Stimulated activated effector memory CD8-positive, alpha-beta T cell treated with anti-CD3 and anti-CD28 coated beads, Interleukin-12 subunit alpha, Interleukin-12 subunit beta, amount 100 ng/mL, for 72 hours (primary cell): ENCODE data around the gene HOXB9.

Source experiments
- ATAC-seq: fragments of 150-1000 bp; cut with Tn5 transposase; 2 replicates; pipeline ENCODE4 v1.10.0; 2021
- DNase-seq, 2 donors: peaks; one replicate each; pipeline ENCODE4 v3.0.0; 2021 to 2022; ENCODE audit warnings: low spot score in 2 of 2
- H3K27ac Mint-ChIP-seq: one replicate; pipeline ENCODE4 v1.8.0; 2022; ENCODE audit warnings: mild to moderate bottlenecking, mixed read lengths
- H3K36me3 Mint-ChIP-seq: one replicate; pipeline ENCODE4 v1.8.0; 2022; ENCODE audit warnings: mild to moderate bottlenecking, mixed read lengths
- H3K4me1 Mint-ChIP-seq: one replicate; pipeline ENCODE4 v1.8.0; 2022; ENCODE audit warnings: mixed read lengths
- H3K4me3 Mint-ChIP-seq: one replicate; pipeline ENCODE4 v1.8.0; 2022; ENCODE audit warnings: mild to moderate bottlenecking, mixed read lengths
- H3K9me3 Mint-ChIP-seq: one replicate; pipeline ENCODE4 v1.8.0; 2022; ENCODE audit warnings: mixed read lengths

HOXB9 gene

DNA sequence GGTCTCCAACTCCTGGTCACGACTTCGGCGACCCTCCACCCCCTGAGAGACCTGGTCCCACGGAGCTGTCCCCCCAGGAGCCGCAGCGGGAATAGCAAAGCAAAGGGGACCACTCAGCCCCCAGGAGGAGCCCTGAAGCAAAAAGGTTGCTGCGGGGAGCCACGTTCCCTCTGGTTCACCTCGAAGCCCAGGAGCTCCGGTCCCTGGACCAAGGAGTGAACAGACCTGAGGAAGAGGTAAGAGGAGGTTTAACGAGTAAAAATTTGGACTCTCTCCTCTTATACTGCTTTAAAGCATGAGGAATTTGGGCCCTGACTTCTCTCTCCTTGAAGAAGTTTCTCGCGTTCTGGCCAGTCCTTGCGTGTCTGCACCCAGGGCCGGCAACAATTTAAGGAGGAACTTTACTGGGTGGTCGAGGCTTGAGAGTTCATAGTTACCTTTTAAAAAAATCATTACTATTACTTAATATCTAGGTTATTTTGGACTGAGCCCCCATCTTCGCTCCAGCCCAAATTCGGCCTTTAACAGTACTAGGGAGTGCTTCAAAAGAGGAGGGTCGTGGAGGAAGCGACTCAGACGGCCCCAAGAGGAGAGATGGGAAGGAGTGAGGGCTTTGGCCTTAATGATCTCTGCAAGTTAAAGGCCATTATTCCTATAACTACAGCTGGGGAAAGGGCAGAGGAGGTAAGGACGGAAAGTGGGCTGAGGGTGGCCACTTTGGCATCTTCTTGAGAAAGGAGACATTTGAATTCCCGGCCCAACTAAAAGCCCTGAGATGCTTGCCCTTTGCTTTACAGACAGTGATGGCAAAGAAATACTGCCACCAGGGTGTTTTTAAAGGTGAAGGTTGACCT, 16.9 kb upstream of the HOXB9 start:
- no peak overlapping the region for H3K4me3 Mint-ChIP-seq
- ATAC-seq, result no peak
- peaks cover 31% of the 10 kb centered on the region for H3K4me1 Mint-ChIP-seq
- H3K9me3 Mint-ChIP-seq, result no peaks in the 10 kb centered on the region
- no peaks in the 10 kb centered on the region for H3K36me3 Mint-ChIP-seq
- DNase-seq, result no peak
- no peak overlapping the region for H3K27ac Mint-ChIP-seq

DNA sequence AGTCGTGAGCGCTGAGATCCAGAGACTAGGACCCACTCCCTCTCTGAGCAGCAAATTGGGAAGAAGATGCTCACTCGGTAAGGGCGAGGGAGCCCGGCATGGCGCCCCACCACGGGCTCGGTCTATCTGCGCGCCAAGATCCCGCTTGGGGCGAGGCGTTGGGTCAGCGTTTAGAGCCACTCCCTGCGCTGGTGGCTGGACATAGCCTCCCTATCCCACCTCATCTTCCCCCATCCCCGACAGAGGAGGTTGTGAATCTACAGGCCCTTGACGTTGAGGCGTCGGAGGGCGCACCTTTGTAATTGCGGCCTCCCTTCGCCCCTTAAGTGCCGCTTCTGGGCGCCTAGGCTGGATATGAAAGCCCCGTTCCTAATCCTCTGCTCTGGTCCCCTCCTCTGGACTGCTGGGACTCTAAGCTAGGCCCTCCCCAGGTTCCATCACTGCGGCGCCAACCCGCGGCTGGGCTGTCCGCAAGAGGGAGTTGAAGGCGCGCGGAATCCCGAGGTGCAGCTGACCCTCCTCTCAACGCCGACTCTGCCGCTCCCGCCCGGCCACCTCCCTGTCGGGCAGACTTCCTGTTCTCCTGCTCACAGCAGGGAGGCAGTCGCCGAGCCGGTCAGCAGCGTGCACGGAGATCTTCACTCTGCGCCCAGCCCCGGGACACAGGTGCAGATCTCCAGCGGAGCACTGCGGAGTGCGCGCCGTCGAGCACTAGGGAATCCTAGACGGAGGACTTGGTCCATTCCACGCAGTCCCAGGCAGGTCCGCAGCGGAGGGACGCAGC, 16.1 kb upstream of the HOXB9 start:
- peak overlapping the region; percentile 30 for H3K4me3 Mint-ChIP-seq
- no peaks in the 10 kb centered on the region for H3K36me3 Mint-ChIP-seq
- DNase-seq (no peak), ATAC-seq (no peak)
- H3K27ac Mint-ChIP-seq, result no peak overlapping the region
- H3K9me3 Mint-ChIP-seq, result no peaks in the 10 kb centered on the region
- H3K4me1 Mint-ChIP-seq, result peaks cover 23% of the 10 kb centered on the region

DNA sequence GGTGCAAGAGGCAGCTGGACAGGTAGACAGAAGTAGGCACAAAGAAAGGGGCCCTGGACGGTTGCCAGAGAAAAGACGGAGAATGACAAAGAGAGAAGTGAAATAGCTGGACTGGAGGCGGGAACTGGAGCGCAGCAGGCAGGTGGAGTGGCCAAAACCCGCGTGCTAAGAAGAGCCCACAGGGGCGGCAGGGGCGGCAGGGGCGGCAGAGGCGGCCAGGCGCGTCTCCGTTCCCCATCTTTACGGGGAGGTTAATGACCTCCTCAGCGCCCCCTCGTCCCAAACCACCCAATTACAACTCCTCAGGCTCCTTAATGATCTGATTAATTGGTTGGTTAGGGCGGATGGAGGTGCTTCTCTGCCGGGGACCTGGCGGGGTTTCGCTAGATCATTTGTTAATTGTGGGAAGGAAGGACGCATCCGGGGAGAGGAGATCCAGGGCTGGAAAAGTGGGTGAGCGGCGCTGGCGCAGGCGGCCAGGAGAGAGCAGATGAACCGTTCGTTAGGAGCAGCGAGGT, 15.4 kb upstream of the HOXB9 start:
- no peak overlapping the region for H3K27ac Mint-ChIP-seq
- ATAC-seq (no peak), DNase-seq (no peak)
- peak overlapping the region; percentile 30 for H3K4me3 Mint-ChIP-seq
- H3K4me1 Mint-ChIP-seq, result peaks cover 22% of the 10 kb centered on the region
- no peaks in the 10 kb centered on the region for H3K36me3 Mint-ChIP-seq
- no peaks in the 10 kb centered on the region for H3K9me3 Mint-ChIP-seq

DNA sequence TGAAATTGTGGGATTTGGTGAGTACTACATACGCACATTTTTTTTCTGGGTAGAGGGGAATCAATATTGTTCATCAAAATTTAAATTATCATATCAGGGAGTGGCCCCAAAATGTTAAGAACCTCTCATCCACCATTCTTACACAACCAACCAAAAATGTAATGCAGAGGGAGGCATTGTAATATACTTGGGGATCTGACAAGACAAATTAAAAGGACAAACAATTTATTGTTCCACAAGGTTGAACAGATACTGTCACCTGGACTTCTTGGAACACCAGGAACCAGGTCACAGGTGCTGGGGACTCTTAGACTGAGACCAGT, 14.7 kb upstream of the HOXB9 start:
- ATAC-seq (no peak), DNase-seq (no peak)
- Mint-ChIP-seq H3K27ac (no peak overlapping the region), H3K9me3 (no peaks in the 10 kb centered on the region), H3K4me3 (no peak overlapping the region), H3K4me1 (peaks cover 18% of the 10 kb centered on the region), H3K36me3 (no peaks in the 10 kb centered on the region)

DNA sequence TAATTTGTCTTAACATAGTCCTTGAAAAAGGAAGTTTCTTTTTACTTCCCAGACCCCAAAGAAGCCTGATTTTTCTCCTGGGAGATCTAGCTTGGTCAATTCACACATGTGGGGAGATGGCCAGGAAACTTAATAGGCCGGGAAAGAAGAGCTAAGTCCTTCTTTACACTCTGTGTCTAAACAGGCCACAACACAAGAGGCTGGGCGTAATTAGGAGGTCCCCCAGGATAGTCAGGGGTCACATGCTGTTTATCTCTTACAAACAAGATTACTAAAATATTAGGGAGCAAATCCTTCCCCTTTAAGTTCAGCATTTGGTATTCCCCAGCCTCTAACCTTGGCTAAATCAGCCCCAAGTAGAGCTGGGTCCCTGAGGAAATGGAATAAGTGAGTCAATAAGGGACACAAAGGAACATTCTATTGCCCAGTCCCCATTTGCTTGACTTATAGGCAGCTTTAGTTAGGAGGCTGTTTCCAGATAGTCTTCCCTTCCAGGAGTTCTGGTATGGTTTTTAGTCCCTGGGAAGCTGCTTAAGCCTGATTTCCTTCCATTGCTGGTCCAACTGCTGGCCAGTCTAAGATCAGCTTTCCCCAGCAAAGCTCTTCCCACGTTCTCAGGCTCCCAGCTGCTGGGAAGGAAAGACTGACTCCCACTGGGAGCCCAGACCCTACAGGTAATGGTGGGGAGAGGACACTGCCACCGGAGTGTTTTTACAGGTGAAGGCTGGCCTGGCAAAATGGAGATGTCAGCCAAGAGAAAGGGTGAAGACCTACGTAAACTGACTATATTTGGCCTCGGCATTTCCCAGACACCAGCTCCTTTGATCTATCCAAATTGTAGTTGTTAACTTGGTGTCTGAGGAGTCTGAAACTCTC, 14.1 kb upstream of the HOXB9 start:
- Mint-ChIP-seq H3K27ac (no peak overlapping the region), H3K4me1 (peaks cover 16% of the 10 kb centered on the region), H3K9me3 (no peaks in the 10 kb centered on the region), H3K36me3 (no peaks in the 10 kb centered on the region), H3K4me3 (no peak overlapping the region)
- ATAC-seq, result no peak
- no peak for DNase-seq

DNA sequence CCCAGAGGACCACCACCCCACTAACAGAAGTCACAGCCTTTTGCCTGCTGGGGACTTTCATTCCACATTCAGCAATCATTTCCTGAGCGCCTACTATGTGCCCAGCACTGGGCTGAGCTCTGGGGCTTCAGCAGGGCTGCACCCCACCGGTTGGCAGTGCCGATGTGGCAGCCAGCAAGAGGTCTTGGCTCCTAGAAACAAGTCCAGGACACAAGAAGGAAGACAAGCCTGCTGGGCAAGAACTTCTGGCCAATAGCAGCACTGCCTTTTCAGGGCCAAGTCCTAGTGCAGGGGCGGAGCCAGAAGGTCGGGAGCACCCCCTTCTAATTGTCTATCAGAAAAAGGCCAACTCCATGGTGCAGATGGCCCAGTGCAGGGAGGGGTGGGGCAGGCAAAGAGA, 13.0 kb upstream of the HOXB9 start:
- H3K27ac Mint-ChIP-seq, result no peak overlapping the region

DNA sequence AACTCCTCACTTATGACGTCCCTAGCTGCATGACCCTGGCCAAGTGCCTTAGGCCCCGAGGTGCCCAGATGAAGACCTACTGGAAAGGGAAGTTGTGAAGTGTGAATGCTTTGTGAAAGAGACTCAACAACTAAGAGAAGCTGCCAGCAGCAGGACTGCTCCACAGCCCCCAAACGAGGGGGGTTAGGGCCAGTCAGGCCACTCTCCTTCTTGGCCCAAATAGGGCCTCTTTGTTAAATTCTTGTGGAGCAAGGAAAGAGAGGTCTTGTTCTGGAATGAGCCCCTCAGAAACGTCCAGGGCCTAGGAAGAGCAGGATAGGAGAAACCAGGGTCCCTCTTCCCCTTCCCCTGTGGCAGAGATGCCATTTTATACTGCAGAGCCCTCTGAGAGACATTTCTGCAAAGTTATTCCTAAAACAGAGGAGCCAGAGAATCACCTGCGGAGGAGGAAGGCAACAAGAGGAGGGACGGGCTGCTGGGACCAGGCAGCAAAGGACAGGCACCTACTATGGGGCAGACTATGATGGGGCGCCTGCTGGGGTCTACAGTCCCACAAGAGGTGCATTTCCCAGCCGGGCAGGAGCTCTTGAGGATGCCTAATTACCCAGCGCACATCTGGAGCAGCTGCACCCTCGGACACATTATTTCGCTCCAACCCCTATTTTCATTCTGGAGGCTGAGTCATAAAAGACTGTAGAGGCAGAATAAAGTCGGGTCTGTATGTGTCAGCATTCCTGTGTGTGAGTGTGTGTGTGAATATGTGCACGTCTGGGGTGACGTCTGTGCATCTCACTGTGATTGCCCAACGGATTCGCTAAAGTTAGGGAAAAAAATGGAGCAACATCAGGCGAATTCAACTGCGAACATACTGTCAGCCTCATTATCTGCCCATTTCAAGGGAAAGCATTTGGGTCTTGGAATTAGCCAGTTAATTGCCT, 11.4 kb upstream of the HOXB9 start:
- peaks cover 5% of the 10 kb centered on the region for H3K36me3 Mint-ChIP-seq
- peak; percentile 27 for ATAC-seq

More for the DNA sequence above, 13.0 kb upstream of the HOXB9 start:
- no peak for DNase-seq
- ATAC-seq, result no peak
- Mint-ChIP-seq H3K4me3 (no peak overlapping the region), H3K9me3 (no peaks in the 10 kb centered on the region), H3K36me3 (peaks cover 5% of the 10 kb centered on the region), H3K4me1 (peaks cover 16% of the 10 kb centered on the region)

DNA sequence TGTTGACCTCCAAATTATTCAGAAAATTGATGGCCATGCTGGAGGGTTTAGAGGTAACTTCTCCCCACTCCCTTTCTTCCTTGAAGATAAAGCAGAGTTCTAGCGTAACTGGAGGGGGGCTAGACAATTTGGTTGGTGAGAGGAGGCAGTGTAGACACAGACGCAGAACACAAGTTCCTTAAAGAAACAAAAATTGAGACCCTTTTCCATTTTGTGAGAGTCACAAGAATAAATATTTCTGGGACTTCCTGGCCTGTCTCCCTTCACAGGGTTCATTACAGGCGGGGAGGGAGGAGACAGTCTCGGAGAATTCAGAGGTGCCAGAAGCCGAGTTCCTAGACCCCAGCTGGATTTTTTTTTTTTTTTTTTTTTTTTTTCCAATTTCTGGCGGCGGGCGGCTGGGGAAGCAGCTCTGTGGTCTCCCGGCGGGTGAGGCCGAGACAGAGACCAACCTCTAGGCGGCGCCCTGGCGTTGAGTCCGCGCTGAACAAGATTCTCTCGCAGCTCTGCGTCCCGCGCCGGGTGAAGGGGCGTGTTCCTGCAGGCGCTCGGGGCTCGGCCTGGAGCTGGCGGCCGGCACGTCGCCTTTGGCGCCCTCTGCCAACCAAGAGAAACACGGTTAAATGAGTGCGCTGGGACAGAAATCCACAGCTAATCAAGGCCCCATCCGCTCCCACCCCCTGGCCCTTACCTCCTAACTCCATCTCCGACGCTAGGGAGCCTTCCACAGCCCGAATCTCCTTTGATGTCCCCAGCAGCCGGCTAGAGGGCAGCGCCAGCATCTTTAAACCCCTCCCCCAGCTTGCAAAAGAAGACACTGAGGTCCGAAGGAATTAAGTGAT, 10.2 kb upstream of the HOXB9 start:
- Mint-ChIP-seq H3K27ac (no peak overlapping the region), H3K9me3 (no peaks in the 10 kb centered on the region), H3K4me3 (peak overlapping the region; percentile 25)

More for the DNA sequence above, 11.4 kb upstream of the HOXB9 start:
- Mint-ChIP-seq H3K9me3 (no peaks in the 10 kb centered on the region), H3K4me1 (peaks cover 20% of the 10 kb centered on the region), H3K4me3 (peak overlapping the region; percentile 25), H3K27ac (no peak overlapping the region)
- DNase-seq, result no peak

DNA sequence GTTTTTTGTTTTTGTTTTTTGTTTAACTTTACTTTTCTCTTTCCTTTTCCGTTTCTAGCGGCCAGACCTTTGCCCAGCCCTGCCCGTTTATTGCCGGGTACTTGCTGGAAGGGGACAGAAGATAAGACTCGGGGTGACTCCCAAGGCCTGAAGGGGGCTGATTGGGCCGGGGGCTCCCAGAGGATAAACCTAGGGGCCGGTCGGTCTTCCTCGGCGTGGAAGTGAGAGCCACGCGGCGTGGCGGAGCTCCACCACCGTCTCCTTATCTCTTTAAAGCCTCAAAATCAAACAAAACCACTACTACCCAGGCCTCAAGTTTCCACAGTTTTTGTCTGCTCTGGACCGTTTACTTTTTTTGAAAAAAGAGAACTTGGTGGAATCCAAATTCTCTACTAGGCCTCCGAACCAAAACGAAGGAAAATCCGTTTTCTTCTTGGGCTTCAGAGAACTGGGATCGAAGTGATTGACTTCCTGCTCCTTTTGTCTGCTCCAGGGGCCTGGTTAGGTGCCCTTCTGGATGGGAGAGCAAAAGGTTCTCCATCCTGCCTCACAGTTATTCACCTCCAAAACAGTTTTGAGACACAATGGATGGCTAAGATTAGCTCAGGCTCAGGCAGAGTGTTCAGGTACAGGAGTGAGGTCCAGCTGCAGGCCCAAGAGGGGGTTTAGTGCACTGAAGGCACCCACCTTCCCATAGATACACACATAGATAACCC, 8.5 kb upstream of the HOXB9 start:
- ATAC-seq, result no peak
- peaks cover 14% of the 10 kb centered on the region for H3K4me1 Mint-ChIP-seq
- peak overlapping the region; percentile 61 for H3K4me3 Mint-ChIP-seq

More for the DNA sequence above, 10.2 kb upstream of the HOXB9 start:
- Mint-ChIP-seq H3K36me3 (peaks cover 5% of the 10 kb centered on the region), H3K4me1 (peaks cover 17% of the 10 kb centered on the region)
- DNase-seq (peak; percentile 67 to 84), ATAC-seq (peak; percentile 83)

DNA sequence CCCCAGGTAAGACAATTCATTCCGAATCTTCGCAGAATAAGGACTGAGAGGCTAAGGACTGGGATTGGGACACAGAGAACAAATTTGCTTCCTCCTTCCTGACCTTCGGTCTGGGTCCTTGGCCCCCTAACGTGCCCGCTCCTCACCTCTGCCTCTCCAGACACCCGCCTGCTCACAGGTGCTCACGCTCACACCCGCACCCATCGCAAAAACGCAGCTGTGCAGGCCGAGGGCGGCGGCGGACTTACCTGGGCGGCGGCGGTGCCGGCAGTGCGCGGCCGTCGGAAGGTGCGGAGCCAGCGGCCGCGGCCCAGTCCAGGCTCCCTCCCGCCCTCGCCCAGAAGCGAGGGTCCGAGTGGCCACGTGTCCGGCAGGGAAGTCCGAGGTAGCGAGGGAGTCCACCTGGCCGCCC, 7.1 kb upstream of the HOXB9 start:
- H3K4me1 Mint-ChIP-seq, result peaks cover 14% of the 10 kb centered on the region
- H3K36me3 Mint-ChIP-seq, result peaks cover 5% of the 10 kb centered on the region
- no peaks in the 10 kb centered on the region for H3K9me3 Mint-ChIP-seq
- no peak overlapping the region for H3K27ac Mint-ChIP-seq
- DNase-seq (no peak), ATAC-seq (no peak)
- H3K4me3 Mint-ChIP-seq, result peak overlapping the region; percentile 61

More for the DNA sequence above, 8.5 kb upstream of the HOXB9 start:
- H3K36me3 Mint-ChIP-seq, result peaks cover 5% of the 10 kb centered on the region
- no peaks in the 10 kb centered on the region for H3K9me3 Mint-ChIP-seq
- DNase-seq, result no peak
- no peak overlapping the region for H3K27ac Mint-ChIP-seq

DNA sequence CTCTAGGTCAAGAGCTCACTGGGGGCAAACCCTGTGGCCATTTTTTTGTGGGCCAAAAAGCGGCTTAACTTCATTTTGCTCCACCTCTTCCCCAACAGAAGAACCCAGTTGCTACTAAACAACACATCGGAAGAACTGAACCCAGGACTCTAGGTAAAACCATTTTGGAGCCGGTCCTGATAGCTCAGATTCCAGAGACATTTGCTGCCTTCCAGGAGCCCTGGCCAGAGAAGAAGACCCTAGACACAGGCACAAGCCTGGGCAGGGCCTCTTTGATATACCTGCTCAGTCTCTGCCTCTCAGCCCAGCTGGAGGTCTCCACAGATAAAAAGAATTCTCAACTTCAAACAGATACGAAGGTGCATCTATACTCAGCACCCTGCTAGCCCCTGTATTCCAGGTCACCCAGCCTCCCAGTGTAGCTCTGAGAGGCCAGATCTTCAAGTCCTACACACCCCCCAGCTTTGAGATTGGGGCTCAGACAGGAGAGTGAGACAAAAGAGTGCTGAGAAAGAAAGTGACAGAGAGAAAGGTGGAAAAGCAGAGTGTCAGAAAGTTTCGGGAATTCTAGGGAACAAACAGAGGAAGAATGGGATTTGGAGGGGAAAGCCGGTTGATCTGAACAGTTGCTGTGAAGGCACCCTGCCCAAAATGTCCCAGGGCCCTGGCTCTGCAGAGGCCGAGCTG, 6.6 kb upstream of the HOXB9 start:
- Mint-ChIP-seq H3K36me3 (peaks cover 5% of the 10 kb centered on the region), H3K4me1 (peaks cover 14% of the 10 kb centered on the region), H3K9me3 (no peaks in the 10 kb centered on the region), H3K4me3 (peak overlapping the region; percentile 1), H3K27ac (no peak overlapping the region)
- ATAC-seq, result no peak
- DNase-seq, result no peak

DNA sequence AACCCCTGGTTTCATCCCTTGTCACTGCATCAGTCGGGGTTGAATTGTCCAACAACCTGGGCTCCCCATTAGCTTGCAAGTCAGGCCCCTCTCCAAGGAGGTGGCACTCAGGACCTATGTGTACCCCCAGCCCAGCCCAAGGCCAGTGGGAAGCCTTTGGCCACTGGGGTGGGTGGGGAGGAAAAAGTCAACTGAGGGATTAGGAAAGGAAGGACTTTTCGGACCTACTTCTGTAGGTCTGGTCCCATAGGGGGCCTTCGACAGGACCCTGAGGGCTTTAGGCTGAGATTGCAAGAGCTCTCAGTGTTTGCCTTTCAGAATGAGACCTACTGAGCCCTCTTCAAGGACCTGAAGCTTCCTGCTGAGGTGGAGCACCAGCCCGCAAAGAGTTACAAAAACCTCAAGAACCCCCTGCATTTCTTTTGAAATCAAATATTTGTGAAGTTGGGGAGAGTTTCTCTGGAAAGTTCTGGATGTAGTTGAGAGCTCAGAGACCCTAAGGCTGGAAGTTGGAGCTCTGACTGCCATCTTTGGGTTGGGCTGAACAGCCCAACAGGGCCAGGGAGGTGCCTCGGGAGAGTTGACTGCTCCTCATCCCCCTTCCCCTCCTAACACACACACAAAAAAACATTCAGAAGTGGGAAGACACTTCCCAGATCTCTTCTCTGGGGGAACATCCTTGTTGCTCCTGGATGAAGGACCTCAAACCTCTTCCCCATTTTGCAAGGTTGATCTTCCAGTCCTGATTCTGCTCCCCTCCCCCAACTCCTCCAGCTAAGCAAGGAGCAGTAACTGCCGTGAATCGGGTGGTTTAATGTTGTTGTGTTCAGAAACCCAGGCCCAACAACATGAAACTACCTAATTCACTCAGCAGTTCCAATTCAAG, 5.8 kb upstream of the HOXB9 start:
- peaks cover 14% of the 10 kb centered on the region for H3K4me1 Mint-ChIP-seq
- no peaks in the 10 kb centered on the region for H3K9me3 Mint-ChIP-seq
- no peak overlapping the region for H3K27ac Mint-ChIP-seq
- peaks cover 5% of the 10 kb centered on the region for H3K36me3 Mint-ChIP-seq
- no peak for ATAC-seq
- H3K4me3 Mint-ChIP-seq, result peak overlapping the region; percentile 1
- no peak for DNase-seq
